ENCODE data around the gene ECHS1. TPM values are rescaled to one million over a fixed set of nuclear protein-coding genes. Genes with fewer than 3 reads are reported as not detected.

The ECHS1 gene
- total RNA-seq, 1 donor from 2014 or later, result 77.4 TPM

DNA sequence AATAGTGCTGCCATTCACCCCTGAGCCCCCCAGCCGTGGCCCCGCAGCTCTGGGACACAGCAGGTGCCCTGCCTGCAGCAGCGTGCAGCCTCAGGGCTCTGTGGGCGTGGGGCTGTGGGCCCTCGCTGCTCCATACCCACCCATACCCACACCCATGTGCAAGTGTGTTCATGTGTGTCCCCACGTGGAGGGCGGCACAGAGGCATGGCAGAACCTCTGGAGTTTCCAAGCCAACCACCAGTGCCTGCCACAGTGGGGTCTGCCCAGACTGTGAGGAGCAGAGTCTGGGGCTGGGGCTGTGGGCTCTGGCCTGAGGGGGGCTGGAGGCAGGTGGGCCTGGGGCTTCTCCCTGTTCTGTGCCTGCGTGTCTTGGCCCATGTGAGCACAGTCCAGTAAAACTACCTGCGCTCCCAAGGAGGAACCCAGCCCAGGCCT lies 23.6 kb downstream of the ECHS1 start:
- Histone ChIP-seq H3K4me1 (peaks cover 5% of the 10 kb centered on the region), H4K20me1 (ENCODE audit: low read depth) (peaks cover 2% of the 10 kb centered on the region), H3F3A (ENCODE audit: low read depth) (no peaks in the 10 kb centered on the region), H3K9me3 (ENCODE audit: low read depth) (no peaks in the 10 kb centered on the region), H3K27ac (no peak overlapping the region), H3K9ac (no peak overlapping the region), H3K79me2 (ENCODE audit: low read depth) (no peaks in the 10 kb centered on the region), H3K36me3 (no peaks in the 10 kb centered on the region), H2AFZ (replicated peaks) (no peak overlapping the region), H3K4me3 (no peak overlapping the region), H3K4me2 (no peak overlapping the region), H3K27me3 (no peaks in the 10 kb centered on the region)
- TF ChIP-seq, protein P1, sequence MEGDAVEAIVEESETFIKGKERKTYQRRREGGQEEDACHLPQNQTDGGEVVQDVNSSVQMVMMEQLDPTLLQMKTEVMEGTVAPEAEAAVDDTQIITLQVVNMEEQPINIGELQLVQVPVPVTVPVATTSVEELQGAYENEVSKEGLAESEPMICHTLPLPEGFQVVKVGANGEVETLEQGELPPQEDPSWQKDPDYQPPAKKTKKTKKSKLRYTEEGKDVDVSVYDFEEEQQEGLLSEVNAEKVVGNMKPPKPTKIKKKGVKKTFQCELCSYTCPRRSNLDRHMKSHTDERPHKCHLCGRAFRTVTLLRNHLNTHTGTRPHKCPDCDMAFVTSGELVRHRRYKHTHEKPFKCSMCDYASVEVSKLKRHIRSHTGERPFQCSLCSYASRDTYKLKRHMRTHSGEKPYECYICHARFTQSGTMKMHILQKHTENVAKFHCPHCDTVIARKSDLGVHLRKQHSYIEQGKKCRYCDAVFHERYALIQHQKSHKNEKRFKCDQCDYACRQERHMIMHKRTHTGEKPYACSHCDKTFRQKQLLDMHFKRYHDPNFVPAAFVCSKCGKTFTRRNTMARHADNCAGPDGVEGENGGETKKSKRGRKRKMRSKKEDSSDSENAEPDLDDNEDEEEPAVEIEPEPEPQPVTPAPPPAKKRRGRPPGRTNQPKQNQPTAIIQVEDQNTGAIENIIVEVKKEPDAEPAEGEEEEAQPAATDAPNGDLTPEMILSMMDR (IDR thresholded peaks at IDR 0.05), result no peak
- TF ChIP-seq EZH2 (IDR thresholded peaks at IDR 0.05) (no peak), EZH2phosphoT487 (IDR thresholded peaks at IDR 0.05) (no peak)
- H3K4me1 Mint-ChIP-seq, result peaks cover 3% of the 10 kb centered on the region
- H3K9me3 Mint-ChIP-seq, result peaks cover 9% of the 10 kb centered on the region
- DNase-seq (ENCODE audit: low spot score), result no peak
- no peaks in the 10 kb centered on the region for H3K36me3 Mint-ChIP-seq
- H3K4me3 Mint-ChIP-seq, result no peak overlapping the region
- H3K27me3 Mint-ChIP-seq (ENCODE audit: insufficient read depth, low read depth), result peaks cover 13% of the 10 kb centered on the region
- H3K27ac Mint-ChIP-seq, result no peak overlapping the region

GRCh38 chr10:133349160-133349568 lies 24.0 kb downstream of the ECHS1 start:
- Mint-ChIP-seq H3K27ac (no peak overlapping the region), H3K4me3 (peak overlapping the region; percentile 4), H3K27me3 (ENCODE audit: insufficient read depth, low read depth) (peaks cover 13% of the 10 kb centered on the region), H3K9me3 (peaks cover 10% of the 10 kb centered on the region), H3K36me3 (no peaks in the 10 kb centered on the region), H3K4me1 (peaks cover 3% of the 10 kb centered on the region)
- Histone ChIP-seq H2AFZ (replicated peaks) (no peak overlapping the region), H3K4me1 (peaks cover 5% of the 10 kb centered on the region), H3K36me3 (no peaks in the 10 kb centered on the region), H3F3A (ENCODE audit: low read depth) (no peaks in the 10 kb centered on the region), H3K4me2 (no peak overlapping the region), H3K9ac (no peak overlapping the region), H4K20me1 (ENCODE audit: low read depth) (no peaks in the 10 kb centered on the region), H3K9me3 (ENCODE audit: low read depth) (no peaks in the 10 kb centered on the region), H3K4me3 (no peak overlapping the region), H3K27ac (no peak overlapping the region), H3K79me2 (ENCODE audit: low read depth) (no peaks in the 10 kb centered on the region), H3K27me3 (no peaks in the 10 kb centered on the region)
- TF ChIP-seq, protein P1 (IDR thresholded peaks at IDR 0.05), result no peak
- TF ChIP-seq EZH2phosphoT487 (IDR thresholded peaks at IDR 0.05), result no peak
- TF ChIP-seq EZH2 (IDR thresholded peaks at IDR 0.05), result no peak
- DNase-seq (ENCODE audit: low spot score), result no peak

GRCh38 chr10:133347710-133348517 lies 25.2 kb downstream of the ECHS1 start:
- Histone ChIP-seq H3K4me1 (peaks cover 5% of the 10 kb centered on the region), H3F3A (ENCODE audit: low read depth) (no peaks in the 10 kb centered on the region), H3K79me2 (ENCODE audit: low read depth) (no peaks in the 10 kb centered on the region), H3K9me3 (ENCODE audit: low read depth) (no peaks in the 10 kb centered on the region), H3K9ac (no peak overlapping the region), H3K4me3 (no peak overlapping the region), H3K36me3 (no peaks in the 10 kb centered on the region), H3K4me2 (no peak overlapping the region), H3K27ac (no peak overlapping the region), H4K20me1 (ENCODE audit: low read depth) (no peaks in the 10 kb centered on the region), H2AFZ (replicated peaks) (no peak overlapping the region), H3K27me3 (no peaks in the 10 kb centered on the region)
- Mint-ChIP-seq H3K27me3 (ENCODE audit: insufficient read depth, low read depth) (peaks cover 15% of the 10 kb centered on the region), H3K4me1 (peaks cover 3% of the 10 kb centered on the region), H3K4me3 (no peak overlapping the region), H3K27ac (no peak overlapping the region), H3K9me3 (peaks cover 11% of the 10 kb centered on the region), H3K36me3 (no peaks in the 10 kb centered on the region)
- no peak for DNase-seq (ENCODE audit: low spot score)
- TF ChIP-seq, protein P1 (IDR thresholded peaks at IDR 0.05), result no peak
- TF ChIP-seq EZH2 (IDR thresholded peaks at IDR 0.05) (no peak), EZH2phosphoT487 (IDR thresholded peaks at IDR 0.05) (no peak)
